Myocyte (in vitro differentiated cells): ENCODE results near the gene RNU1-2. TPM values are rescaled to one million over a fixed set of nuclear protein-coding genes. Genes with fewer than 3 reads are reported as not detected.
"Not testable (repeated sequence)": the region's sequence is repeated elsewhere in the genome, so short reads cannot be mapped to it uniquely, and the experiment has no call there.

ENCODE experiments used
- DNase-seq: peaks from one replicate; pipeline ENCODE4 v3.0.0-alpha.2; 2012; ENCODE audit warnings: low read depth
- total RNA-seq: library from RNA; depleted of rRNA; stranded (reverse); fragments of >200 nt; gene quantifications from 2 replicates; pipeline ENCODE4 v1.2.3, GENCODE V29; 2014

The RNU1-2 gene
- total RNA-seq, 1 donor from 2014 or later = not detected

GRCh38 chr1:16907870-16908758 lies 12.3 kb downstream of the RNU1-2 start:
- DNase-seq = no peak

GRCh38 chr1:16911851-16912721 lies 16.3 kb downstream of the RNU1-2 start:
- DNase-seq = not testable (repeated sequence)

- DNase-seq = not testable (repeated sequence)
These were observed 17.0 kb downstream of the RNU1-2 start for GRCh38 chr1:16912742-16913141.

GRCh38 chr1:16913181-16913832 lies 17.5 kb downstream of the RNU1-2 start:
- no peak for DNase-seq

GRCh38 chr1:16913833-16914662 lies 18.3 kb downstream of the RNU1-2 start:
- peak; percentile 90 for DNase-seq

- DNase-seq = not testable (repeated sequence)
These were observed 19.3 kb downstream of the RNU1-2 start for GRCh38 chr1:16914928-16915626.

- no peak for DNase-seq
These were observed 19.8 kb downstream of the RNU1-2 start for GRCh38 chr1:16915627-16915973.

GRCh38 chr1:16916036-16916880 lies 20.5 kb downstream of the RNU1-2 start:
- not testable (repeated sequence) for DNase-seq

GRCh38 chr1:16918371-16918770 lies 22.6 kb downstream of the RNU1-2 start:
- no peak for DNase-seq

GRCh38 chr1:16918936-16919665 lies 23.3 kb downstream of the RNU1-2 start:
- DNase-seq = not testable (repeated sequence)

GRCh38 chr1:16920951-16921350 lies 25.2 kb downstream of the RNU1-2 start:
- no peak for DNase-seq

- peak; percentile 55 for DNase-seq
These were observed 25.8 kb downstream of the RNU1-2 start, which contains the start of gene CROCC for GRCh38 chr1:16921391-16922185. Gene CROCC (plus strand): TSS chr1:16921931. CDS start chr1:16922019, 88 bp downstream.

GRCh38 chr1:16922466-16922865 lies 26.7 kb downstream of the RNU1-2 start:
- DNase-seq = no peak

- no peak for DNase-seq
These were observed 27.2 kb downstream of the RNU1-2 start for GRCh38 chr1:16922885-16923431.

- no peak for DNase-seq
These were observed 28.6 kb downstream of the RNU1-2 start for GRCh38 chr1:16924216-16924918.

- DNase-seq = no peak
These were observed 29.2 kb downstream of the RNU1-2 start for GRCh38 chr1:16924919-16925477.
